Occipital lobe (tissue), 2 donors: ENCODE data around the gene PAM. TPM values are rescaled to one million over a fixed set of nuclear protein-coding genes. Genes with fewer than 3 reads are reported as not detected.
"Not testable (repeated sequence)": the region's sequence is repeated elsewhere in the genome, so short reads cannot be mapped to it uniquely, and the experiment has no call there.

Source experiments
- DNase-seq: peaks from one replicate; lab custom pipeline; 2025; lab: John Stamatoyannopoulos, UW
- total RNA-seq: library from RNA; depleted of rRNA; stranded (reverse); fragments of >200 nt; gene quantifications from one replicate; pipeline ENCODE4 v1.2.3, GENCODE V29; 2014

PAM gene
- total RNA-seq, 1 donor from 2014 or later: 85.2 TPM

DNA sequence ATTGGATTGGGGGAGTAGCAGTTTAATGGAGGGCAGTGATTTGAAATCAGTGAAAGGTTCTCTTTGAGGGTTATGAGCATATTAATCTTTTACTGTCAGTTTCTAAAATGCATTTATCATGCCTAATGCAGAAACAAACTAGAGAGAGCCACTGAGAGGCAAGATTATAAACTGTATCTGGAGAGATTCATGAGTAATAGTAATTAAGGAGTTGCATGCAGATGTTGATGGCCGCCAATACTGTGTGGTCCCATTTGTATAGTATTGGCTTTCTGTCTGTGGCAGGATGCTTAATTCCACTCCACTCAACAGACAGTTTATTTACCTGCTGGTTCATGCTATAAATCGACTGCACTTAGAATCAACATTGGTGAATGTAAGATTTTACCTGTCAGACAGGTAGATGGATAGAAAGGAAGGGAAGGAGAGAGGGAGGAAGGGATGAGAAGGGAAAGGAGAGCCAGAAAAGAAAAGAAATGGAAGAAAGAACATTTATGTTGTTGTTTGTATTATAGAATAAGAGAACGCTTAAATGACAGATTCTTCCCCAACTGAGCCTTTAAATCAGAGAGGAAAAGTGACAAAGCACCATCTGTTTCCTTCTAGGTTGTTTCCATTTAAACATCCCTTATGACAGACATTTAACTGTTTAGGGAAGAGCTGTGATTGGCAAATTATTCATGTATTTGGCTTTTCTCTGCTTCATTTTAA lies 146.5 kb downstream of the PAM start:
- DNase-seq: no peak

- DNase-seq: no peak
Observed at GRCh38 chr5:102902135-102902448, 147.0 kb downstream of the PAM start.

- no peak for DNase-seq
Observed at GRCh38 chr5:102902647-102903046, 147.5 kb downstream of the PAM start.

GRCh38 chr5:102903074-102903871 lies 148.2 kb downstream of the PAM start:
- no peak for DNase-seq

DNA sequence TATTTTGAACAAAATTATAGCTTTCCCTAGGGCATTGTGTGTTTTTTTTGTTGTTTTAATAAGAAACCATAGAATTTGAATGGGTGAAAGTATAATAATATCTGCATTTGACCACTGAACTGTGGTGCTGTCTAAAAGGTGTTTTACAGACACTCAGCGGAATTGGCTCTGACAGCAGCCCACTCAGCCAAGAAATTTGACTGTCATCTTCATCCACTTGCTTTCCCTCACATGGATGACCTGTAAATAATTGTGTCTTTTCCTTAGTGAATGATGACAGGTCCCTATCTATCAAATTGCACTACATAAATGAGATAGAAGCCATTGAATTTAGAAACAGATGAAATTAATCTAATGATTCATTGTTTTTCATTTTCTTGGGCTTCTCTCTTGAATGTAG lies 150.0 kb downstream of the PAM start:
- no peak for DNase-seq

DNA sequence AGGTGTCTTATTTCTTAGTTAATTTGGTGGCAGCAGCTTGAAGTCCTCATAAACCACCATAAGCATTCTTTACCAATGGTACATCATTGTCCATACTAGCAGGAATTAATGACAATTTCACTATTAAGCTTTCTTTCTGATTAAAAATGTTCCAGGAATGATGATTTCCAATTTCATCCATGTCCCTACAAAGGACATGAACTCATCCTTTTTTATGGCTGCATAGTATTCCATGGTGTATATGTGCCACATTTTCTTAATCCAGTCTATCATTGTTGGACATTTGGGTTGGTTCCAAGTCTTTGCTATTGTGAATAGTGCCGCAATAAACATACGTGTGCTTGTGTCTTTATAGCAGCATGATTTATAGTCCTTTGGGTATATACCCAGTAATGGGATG lies 152.0 kb downstream of the PAM start:
- DNase-seq: not testable (repeated sequence)

- DNase-seq: no peak
Observed at GRCh38 chr5:102910240-102911226, 155.4 kb downstream of the PAM start.

DNA sequence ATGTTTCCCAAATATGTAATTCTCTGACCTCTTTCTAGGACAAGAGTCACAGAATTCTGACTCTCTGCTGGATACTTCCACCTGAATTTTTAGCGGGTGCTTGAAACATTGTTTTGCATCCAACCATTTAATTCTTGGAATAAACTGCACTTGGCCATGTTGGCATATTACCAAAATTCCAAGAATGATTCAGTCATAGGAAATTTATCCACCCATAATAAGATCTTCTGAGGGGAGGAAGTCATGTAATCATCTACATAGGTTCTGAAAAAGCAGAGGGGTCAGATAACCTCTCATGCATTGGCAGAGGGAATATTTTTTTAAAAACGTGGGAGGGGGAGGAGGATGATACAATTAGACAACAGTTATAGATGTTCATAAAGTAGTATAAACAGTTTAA lies 156.9 kb downstream of the PAM start:
- no peak for DNase-seq

- no peak for DNase-seq
Observed at GRCh38 chr5:102916109-102916508, 161.0 kb downstream of the PAM start.

GRCh38 chr5:102918986-102919610 lies 164.0 kb downstream of the PAM start:
- no peak for DNase-seq

- DNase-seq: no peak
Observed at GRCh38 chr5:102920762-102921161, 165.7 kb downstream of the PAM start.

DNA sequence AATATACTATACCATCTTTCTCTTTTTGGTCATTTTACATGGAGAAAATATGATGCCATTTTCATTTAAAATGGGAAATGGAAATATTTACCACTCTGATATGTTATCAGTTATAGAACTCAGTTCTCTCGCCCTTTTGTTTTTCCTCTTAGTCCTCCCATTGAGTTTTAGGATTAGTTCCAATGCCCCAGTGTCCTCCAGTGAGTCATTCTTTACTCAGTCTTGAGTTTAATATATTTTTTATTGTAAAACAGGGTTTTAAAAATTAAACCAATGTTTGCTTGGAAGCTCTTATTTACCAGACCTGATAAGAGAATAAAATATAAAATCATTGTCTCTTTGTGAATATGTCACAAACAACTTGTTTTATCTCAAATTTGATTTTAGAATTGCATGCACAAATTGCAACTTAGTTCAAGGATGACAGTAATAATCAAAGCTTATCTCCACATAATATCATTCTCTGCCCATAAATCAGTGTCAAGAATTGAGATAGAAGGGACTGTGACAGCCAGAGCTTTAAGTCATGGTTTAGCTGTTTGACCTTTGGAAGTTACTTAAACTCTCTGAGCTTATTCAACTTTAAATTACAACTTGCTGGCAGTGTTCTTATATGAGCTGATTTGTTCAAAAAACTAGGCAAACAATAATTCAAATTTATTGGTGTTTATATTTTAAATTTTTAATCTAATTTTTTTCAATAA lies 166.4 kb downstream of the PAM start:
- no peak for DNase-seq

DNA sequence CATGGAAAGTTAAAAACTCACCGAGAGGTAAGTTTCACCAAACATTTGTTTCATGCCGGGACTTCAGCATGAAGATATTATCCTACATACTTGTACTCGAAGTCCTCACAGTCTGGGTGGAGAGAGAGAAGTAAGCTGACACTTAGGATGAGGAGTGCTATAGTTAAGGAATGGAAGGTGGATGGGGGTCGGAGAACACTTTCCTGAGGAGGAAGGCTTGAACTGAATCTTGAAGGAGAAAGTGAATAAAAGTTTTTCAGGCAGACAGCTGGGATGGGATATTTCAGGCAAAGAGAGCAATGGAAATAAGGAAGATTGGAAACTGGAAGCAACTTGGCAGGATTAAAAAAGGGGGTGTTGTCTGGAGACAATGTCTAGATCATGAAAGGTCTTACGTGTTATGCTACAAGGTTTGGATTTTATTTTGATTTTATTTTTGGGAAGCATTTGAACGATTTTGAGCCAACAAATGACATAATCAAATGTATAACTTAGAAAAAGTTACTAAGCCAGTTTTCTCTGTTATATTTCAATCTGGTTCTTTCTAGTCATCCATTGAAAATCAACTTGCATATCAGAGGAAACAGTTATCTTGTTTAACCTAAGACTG lies 167.1 kb downstream of the PAM start:
- DNase-seq: no peak

DNA sequence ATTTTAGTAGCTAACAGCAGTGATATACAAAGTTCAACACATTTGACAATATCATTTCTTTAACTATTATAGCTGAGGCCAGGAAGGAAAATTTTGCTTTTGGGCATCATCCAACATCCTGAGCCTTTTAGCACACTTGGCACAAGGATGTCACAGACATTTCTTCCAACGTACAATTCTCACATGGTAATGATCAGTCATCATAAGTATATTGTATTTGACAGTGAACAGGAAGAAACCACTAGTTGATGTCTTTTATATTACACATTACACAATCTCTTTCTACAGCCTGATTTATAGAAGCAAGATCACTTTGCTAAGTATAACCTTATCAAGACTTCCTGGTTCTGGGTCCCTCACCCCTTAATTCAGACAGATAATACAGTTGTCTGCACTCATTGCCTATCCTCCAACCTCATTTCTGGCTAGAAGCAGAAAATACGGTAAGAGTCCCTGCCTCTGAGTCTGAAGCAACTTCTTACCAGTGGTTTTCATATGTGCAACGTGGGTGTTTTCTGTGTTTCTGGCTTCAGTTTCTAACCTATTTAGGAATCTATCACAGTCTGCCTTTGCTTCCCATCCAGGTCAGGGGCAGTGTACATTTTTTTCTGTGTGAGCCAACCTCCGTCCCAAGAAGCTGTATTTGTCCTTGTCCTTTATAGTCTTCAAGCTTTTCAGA lies 167.8 kb downstream of the PAM start:
- no peak for DNase-seq

- no peak for DNase-seq
Observed at GRCh38 chr5:102924963-102925362, 169.9 kb downstream of the PAM start.

GRCh38 chr5:102927007-102927406 lies 171.9 kb downstream of the PAM start:
- no peak for DNase-seq

DNA sequence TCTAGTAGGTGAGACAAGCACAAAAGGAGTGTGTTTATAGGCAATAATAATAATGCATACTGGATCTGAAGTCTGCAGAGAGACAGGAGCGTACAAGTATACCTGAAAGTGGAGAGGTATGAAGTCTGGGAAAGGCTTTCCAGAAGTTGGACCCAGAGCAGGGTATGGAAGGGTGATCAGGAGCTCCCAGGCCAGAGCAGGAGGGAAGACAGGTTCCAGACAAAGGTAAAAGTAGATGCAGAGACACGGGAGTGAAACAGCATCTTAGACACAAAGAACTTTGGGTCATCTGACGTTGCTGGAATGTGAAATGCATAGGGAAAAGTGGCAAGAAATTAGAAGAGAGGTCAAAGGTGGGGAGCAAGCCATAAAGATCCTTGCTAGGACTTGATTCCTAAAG lies 175.1 kb downstream of the PAM start:
- DNase-seq: no peak

GRCh38 chr5:102931085-102931725 lies 176.1 kb downstream of the PAM start:
- no peak for DNase-seq

DNA sequence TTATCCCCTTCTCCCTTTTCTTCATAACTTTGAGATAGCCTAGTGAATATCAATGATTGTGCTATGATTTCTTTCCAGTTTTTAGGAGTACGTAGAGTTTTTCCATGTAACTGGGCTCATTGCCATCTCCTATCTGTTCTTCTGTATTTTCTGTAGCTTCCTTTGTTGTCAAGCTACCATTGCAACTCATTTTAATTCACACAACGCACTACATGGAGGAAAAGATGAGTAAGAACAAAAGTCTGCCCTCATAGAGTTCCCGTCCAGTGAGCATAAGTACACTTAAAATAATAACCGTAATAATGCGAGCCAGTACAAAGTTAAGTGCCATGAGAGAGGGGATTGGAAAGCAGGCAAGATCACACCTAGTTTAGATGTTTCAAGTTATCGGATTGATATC lies 177.7 kb downstream of the PAM start:
- DNase-seq: no peak
